GM12878 (cell line): ENCODE results near the gene PSMB7. TPM values are rescaled to one million over a fixed set of nuclear protein-coding genes. Genes with fewer than 3 reads are reported as not detected.

Experiments
- ATAC-seq: fragments of 200-7000 bp; cut with Tn5 transposase; 3 replicates; pipeline ENCODE4 v1.9.1; 2020; ENCODE audit warnings: mild to moderate bottlenecking, moderate library complexity
- BruUV-seq: library from RNA; stranded (reverse); fragments of 400-500 nt; replicated peaks from 2 replicates; lab custom pipeline; 2021; lab: Mats Ljungman, UMichigan
- CTCF ChIA-PET: fragments of 300-600 bp; sonication (Branson Sonifier 250); formaldehyde crosslinking; extraction: SDS; loops from one replicate; lab custom pipeline; 2021; ENCODE audit warnings: inconsistent platforms; lab: Yijun Ruan, JAX
- POLR2A ChIA-PET: fragments of 350-600 bp; formaldehyde crosslinking; extraction: SDS; loops from one replicate; lab custom pipeline; 2021; ENCODE audit warnings: inconsistent platforms; lab: Charles Lee
- RAD21 ChIA-PET: fragments of 300-600 bp; sonication (Branson Sonifier 250); formaldehyde crosslinking; loops from one replicate; lab custom pipeline; 2023; ENCODE audit warnings: antibody characterized with exemption; ENCODE audit not compliant: unreplicated experiment; lab: Charles Lee
- SMC1A ChIA-PET: fragments of 300-600 bp; sonication (Branson Sonifier 250); formaldehyde crosslinking; loops from one replicate; lab custom pipeline; 2023; ENCODE audit not compliant: unreplicated experiment, uncharacterized antibody; lab: Charles Lee
- DNase-seq: peaks from one replicate; pipeline ENCODE4 v3.0.0-alpha.2; 2011; ENCODE audit warnings: low read depth, low spot score
- FAIRE-seq: peaks from 3 replicates; lab custom pipeline; 2011; peaks lifted over from hg19 to GRCh38; lab: Jason Lieb, UNC
- H2AFZ ChIP-seq: 2 replicates; pipeline ENCODE4 v1.6.0; 2011; ENCODE audit warnings: low read depth, low read length, control low read depth; ENCODE audit not compliant: control insufficient read depth
- H3K27ac ChIP-seq: 2 replicates; pipeline ENCODE4 v1.5.1; 2011; ENCODE audit warnings: control low read depth; ENCODE audit not compliant: control insufficient read depth, insufficient read depth
- H3K27me3 ChIP-seq, 2 experiments: replicated peaks in 1 of 2; 2 replicates each; pipeline versions ENCODE4 v1.6.0 to v1.6.1; 2011; ENCODE audit warnings: low read length in 1 of 2; ENCODE audit not compliant: control insufficient read depth in 2 of 2, insufficient read depth in 2 of 2
- H3K36me3 ChIP-seq, 2 experiments: 2 replicates each; pipeline ENCODE4 v1.5.1; 2011; ENCODE audit warnings: low read length in 1 of 2; ENCODE audit not compliant: control insufficient read depth in 2 of 2, insufficient read depth in 2 of 2
- H3K4me1 ChIP-seq: 2 replicates; pipeline ENCODE4 v1.6.1; 2011; ENCODE audit warnings: mild to moderate bottlenecking, low read length, moderate library complexity, mixed read lengths; ENCODE audit not compliant: control insufficient read depth, insufficient read depth
- H3K4me2 ChIP-seq: 2 replicates; pipeline ENCODE4 v1.6.0; 2011; ENCODE audit warnings: control low read depth; ENCODE audit not compliant: control insufficient read depth, insufficient read depth
- H3K4me3 ChIP-seq: fragments of 200-600 bp; sonication (generic); 2 replicates; pipeline ENCODE4 v1.5.1; 2016
- H3K79me2 ChIP-seq: 2 replicates; pipeline ENCODE4 v1.6.0; 2011; ENCODE audit warnings: low read length; ENCODE audit not compliant: control insufficient read depth, insufficient read depth
- H3K9ac ChIP-seq: 2 replicates; pipeline ENCODE4 v1.8.0; 2011; ENCODE audit warnings: low read length, control low read depth, mixed read lengths; ENCODE audit not compliant: control insufficient read depth, insufficient read depth
- H3K9me3 ChIP-seq: replicated peaks from 3 replicates; pipeline ENCODE4 v1.5.1; 2011; ENCODE audit warnings: mild to moderate bottlenecking, low read length; ENCODE audit not compliant: control insufficient read depth, insufficient read depth
- H4K20me1 ChIP-seq: 2 replicates; pipeline ENCODE4 v1.6.0; 2011; ENCODE audit not compliant: control insufficient read depth, insufficient read depth
- FOXM1 ChIP-seq: IDR thresholded peaks from 2 replicates; pipeline ENCODE4 v1.6.1; 2012; ENCODE audit warnings: low read depth, mild to moderate bottlenecking, inconsistent platforms, low read length, moderate library complexity
- HDAC2 ChIP-seq: fragments of 200-600 bp; sonication (generic); IDR thresholded peaks from 2 replicates; pipeline ENCODE4 v1.6.1; 2017
- KDM1A ChIP-seq: fragments of 200-600 bp; sonication (generic); IDR thresholded peaks from 2 replicates; pipeline ENCODE4 v1.6.1; 2016; ENCODE audit warnings: borderline replicate concordance
- MEF2A ChIP-seq: IDR thresholded peaks from 2 replicates; pipeline ENCODE4 v1.6.1; 2011; ENCODE audit warnings: low read depth, mild to moderate bottlenecking, low read length, moderate library complexity; ENCODE audit not compliant: insufficient read depth
- MXI1 ChIP-seq: fragments of 150-350 bp; IDR thresholded peaks from 2 replicates; pipeline ENCODE4 v1.6.1; 2011; ENCODE audit warnings: low read depth, mild to moderate bottlenecking, inconsistent platforms, low read length, improper control_type of control experiment
- NKRF ChIP-seq: fragments of 450-650 bp; conservative IDR thresholded peaks from 2 replicates; pipeline ENCODE4 v1.6.1; 2017; ENCODE audit warnings: mild to moderate bottlenecking, moderate library complexity
- RCOR1 ChIP-seq: conservative IDR thresholded peaks from 2 replicates; pipeline ENCODE4 v1.6.1; 2012; ENCODE audit warnings: low read depth, low read length, improper control_type of control experiment
- YBX1 ChIP-seq: fragments of 450-650 bp; IDR thresholded peaks from 2 replicates; pipeline ENCODE4 v1.6.1; 2016; ENCODE audit warnings: antibody characterized with exemption
- ZNF687 ChIP-seq: fragments of 450-650 bp; IDR thresholded peaks from 2 replicates; pipeline ENCODE4 v1.6.1; 2017; ENCODE audit warnings: mild to moderate bottlenecking, moderate library complexity
- WGBS: methylation state at CpG from one replicate; pipeline ENCODE4 v1.1.6; 2016; ENCODE audit warnings: low lambda C conversion rate; ENCODE audit not compliant: insufficient replicate concordance, insufficient coverage; ENCODE audit errors: missing lambda C conversion rate; 5-methylcytosine and 5-hydroxymethylcytosine counted together
- in situ Hi-C: fragments of 300-500 bp; cut with MboI; formaldehyde crosslinking; loops from 9 replicates; pipeline ENCODE4 v1.14.3; 2018; ENCODE audit warnings: mixed read lengths
- intact Hi-C: fragments of 100-400 bp; cut with micrococcal nuclease; formaldehyde crosslinking; loops from one replicate; pipeline ENCODE4 v1.14.2; 2022; ENCODE audit not compliant: unreplicated experiment
- polyA plus RNA-seq, 11 experiments: library from polyadenylated mRNA; depleted of rRNA in 4 of 11; unstranded in 6 of 11; stranded (reverse) in 5 of 11; fragments of >200 nt; fragmentation: Nextera tagmentation in 4 of 11; fragmentation: Illumina TruSeq in 1 of 11; extraction: Ambion mirVana in 4 of 11; extraction: Trizol in 1 of 11; gene quantifications; 1 replicate in 1 of 11; 2 replicates in 10 of 11; pipeline versions ENCODE4 v1.2.1 to v1.2.3, GENCODE V29; 2011 to 2016; ENCODE audit warnings: inconsistent platforms in 2 of 11, missing spikeins in 2 of 11, low read depth in 1 of 11
- total RNA-seq, 4 experiments: library from RNA; depleted of rRNA in 3 of 4; stranded (reverse); fragments of >200 nt in 3 of 4; fragmentation: Illumina TruSeq in 1 of 4; extraction: Trizol in 1 of 4; gene quantifications; 2 replicates each; pipeline versions ENCODE4 v1.2.1 to v1.2.3, GENCODE V29; 2013 to 2021

The PSMB7 gene
- total and polyA plus RNA-seq, 10 of the 15 experiments (the other 5 are each of a cell fraction or from before 2014, with no cell fraction given): 174 to 564 (median 268) TPM

GRCh38 chr9:124321935-124322334, 93.3 kb downstream of the PSMB7 start:
- Histone ChIP-seq H3K9me3 (no peaks in the 10 kb centered on the region), H4K20me1 (no peaks in the 10 kb centered on the region), H3K4me2 (no peak overlapping the region), H2AFZ (no peak overlapping the region), H3K36me3 (peaks cover 28 to 52% of the 10 kb centered on the region in 2 experiments), H3K4me3 (no peak overlapping the region), H3K79me2 (peaks cover 1% of the 10 kb centered on the region; the same call in 1 of the 2 replicates), H3K4me1 (peaks cover 8% of the 10 kb centered on the region), H3K9ac (no peak overlapping the region), H3K27ac (no peak overlapping the region), H3K27me3 (no peaks in the 10 kb centered on the region)
- FAIRE-seq (no peak), ATAC-seq (no peak), DNase-seq (no peak)
- intact Hi-C loops (loop anchor here (2.0 kb wide), 1 partner anchor 195 kb away; no protein-coding TSS in a partner anchor), in situ Hi-C loops (no loop called here)
- ChIA-PET POLR2A (no interaction called here), CTCF (interaction anchor here (0.7 to 2.8 kb wide), 4 partner anchors 186 to 200 kb away, joined by 3 to 17 read pairs (median 3); no protein-coding TSS in a partner anchor), SMC1A (interaction anchor here (1.5 kb wide), 1 partner anchor 17 kb away, joined by 3 read pairs; no protein-coding TSS in a partner anchor), RAD21 (no interaction called here)
- 88% methylated on average over 4 of the region's 4 CpGs for WGBS
- TF ChIP-seq FOXM1 (no peak), MEF2A (no peak), MXI1 (no peak), HDAC2 (no peak), KDM1A (no peak), RCOR1 (no peak), NKRF (no peak), ZNF687 (no peak), YBX1 (no peak)
- BruUV-seq: no TSS peak
